Stimulated activated naive CD8-positive, alpha-beta T cell treated with anti-CD3 and anti-CD28 coated beads, Interleukin-15, amount 100 ng/mL, for 72 hours (primary cell): ENCODE results near the gene ARID3B.
A peak's percentile ranks its signal among the peaks of the same experiment; 100 is the strongest.
"Not testable (repeated sequence)": the region's sequence is repeated elsewhere in the genome, so short reads cannot be mapped to it uniquely, and the experiment has no call there.

Experiments
- ATAC-seq: fragments of 150-1000 bp; cut with Tn5 transposase; 2 replicates; pipeline ENCODE4 v1.10.0; 2021; ENCODE audit warnings: mild to moderate bottlenecking, moderate library complexity
- DNase-seq, 2 donors: peaks; one replicate each; pipeline ENCODE4 v3.0.0; 2021 to 2022
- H3K27ac Mint-ChIP-seq, 2 donors: one replicate each; pipeline ENCODE4 v1.8.0; 2022; ENCODE audit warnings: mild to moderate bottlenecking in 2 of 2, mixed read lengths in 2 of 2, moderate library complexity in 2 of 2
- H3K27me3 Mint-ChIP-seq: one replicate; pipeline ENCODE4 v1.8.0; 2022; ENCODE audit warnings: mixed read lengths
- H3K4me1 Mint-ChIP-seq: one replicate; pipeline ENCODE4 v1.8.0; 2022; ENCODE audit warnings: mild to moderate bottlenecking, mixed read lengths
- H3K4me3 Mint-ChIP-seq, 2 donors: one replicate each; pipeline ENCODE4 v1.8.0; 2022; ENCODE audit warnings: mild to moderate bottlenecking in 2 of 2, mixed read lengths in 2 of 2, moderate library complexity in 1 of 2
- H3K9me3 Mint-ChIP-seq, 2 donors: one replicate each; pipeline ENCODE4 v1.8.0; 2022; ENCODE audit warnings: mixed read lengths in 2 of 2

Gene ARID3B

GRCh38 chr15:74525309-74525708 lies 15.7 kb upstream of the ARID3B start:
- ATAC-seq (no peak), DNase-seq (no peak)
- H3K9me3 Mint-ChIP-seq = no peaks in the 10 kb centered on the region
- H3K4me1 Mint-ChIP-seq = no peaks in the 10 kb centered on the region
- no peak overlapping the region for H3K4me3 Mint-ChIP-seq
- no peak overlapping the region for H3K27ac Mint-ChIP-seq
- H3K27me3 Mint-ChIP-seq = no peaks in the 10 kb centered on the region

- Mint-ChIP-seq H3K27ac (peak overlapping the region in 1 of 2 donors; percentile 2), H3K4me1 (peaks cover 4% of the 10 kb centered on the region), H3K9me3 (no peaks in the 10 kb centered on the region), H3K27me3 (no peaks in the 10 kb centered on the region), H3K4me3 (no peak overlapping the region)
- ATAC-seq (peak; percentile 39), DNase-seq (no peak)
Observed at GRCh38 chr15:74525945-74526344, 15.1 kb upstream of the ARID3B start.

- no peaks in the 10 kb centered on the region for H3K27me3 Mint-ChIP-seq
- no peaks in the 10 kb centered on the region for H3K9me3 Mint-ChIP-seq
- no peak for DNase-seq
- H3K27ac Mint-ChIP-seq = no peak overlapping the region
- ATAC-seq = no peak
- no peak overlapping the region for H3K4me3 Mint-ChIP-seq
- H3K4me1 Mint-ChIP-seq = peaks cover 13% of the 10 kb centered on the region
Observed at GRCh38 chr15:74528876-74529275, 12.1 kb upstream of the ARID3B start.

- no peak overlapping the region for H3K4me3 Mint-ChIP-seq
- H3K27ac Mint-ChIP-seq = no peak overlapping the region
- H3K27me3 Mint-ChIP-seq = no peaks in the 10 kb centered on the region
- peaks cover 13% of the 10 kb centered on the region for H3K4me1 Mint-ChIP-seq
- no peaks in the 10 kb centered on the region for H3K9me3 Mint-ChIP-seq
- DNase-seq (no peak), ATAC-seq (no peak)
Observed at GRCh38 chr15:74529921-74530320, 11.1 kb upstream of the ARID3B start.

DNA sequence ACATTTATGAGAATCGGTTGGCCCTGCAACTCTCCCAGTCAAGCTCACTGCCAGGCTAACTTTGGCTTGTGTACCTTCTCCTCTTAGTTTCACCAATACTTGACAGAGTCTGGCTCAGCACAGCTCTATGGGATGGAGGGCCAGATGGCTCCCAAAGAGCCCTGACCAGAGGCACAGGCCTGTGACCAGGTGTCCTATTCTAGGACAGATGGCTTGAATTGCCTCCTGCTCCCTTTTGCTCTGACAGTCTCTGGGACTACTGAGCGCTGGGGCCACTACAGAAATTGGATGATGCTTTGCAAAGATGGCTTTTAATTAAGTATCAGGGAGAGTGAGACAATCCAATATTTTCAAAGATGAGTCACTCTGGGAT lies 10.3 kb upstream of the ARID3B start:
- no peak overlapping the region for H3K27ac Mint-ChIP-seq
- no peaks in the 10 kb centered on the region for H3K9me3 Mint-ChIP-seq

GRCh38 chr15:74531144-74531811 lies 9.7 kb upstream of the ARID3B start:
- ATAC-seq (no peak), DNase-seq (no peak)
- no peak overlapping the region for H3K4me3 Mint-ChIP-seq
- no peaks in the 10 kb centered on the region for H3K9me3 Mint-ChIP-seq
- no peaks in the 10 kb centered on the region for H3K27me3 Mint-ChIP-seq
- H3K27ac Mint-ChIP-seq = no peak overlapping the region
- H3K4me1 Mint-ChIP-seq = peaks cover 20% of the 10 kb centered on the region

More for the DNA sequence above, 10.3 kb upstream of the ARID3B start:
- H3K4me1 Mint-ChIP-seq = peaks cover 20% of the 10 kb centered on the region
- H3K4me3 Mint-ChIP-seq = no peak overlapping the region
- no peak for DNase-seq
- no peak for ATAC-seq
- no peaks in the 10 kb centered on the region for H3K27me3 Mint-ChIP-seq

GRCh38 chr15:74535388-74536084 lies 5.5 kb upstream of the ARID3B start:
- Mint-ChIP-seq H3K4me3 (no peak overlapping the region), H3K27me3 (no peaks in the 10 kb centered on the region), H3K9me3 (no peaks in the 10 kb centered on the region), H3K27ac (no peak overlapping the region), H3K4me1 (peaks cover 27% of the 10 kb centered on the region)
- peak; percentile 52 for ATAC-seq
- no peak for DNase-seq

DNA sequence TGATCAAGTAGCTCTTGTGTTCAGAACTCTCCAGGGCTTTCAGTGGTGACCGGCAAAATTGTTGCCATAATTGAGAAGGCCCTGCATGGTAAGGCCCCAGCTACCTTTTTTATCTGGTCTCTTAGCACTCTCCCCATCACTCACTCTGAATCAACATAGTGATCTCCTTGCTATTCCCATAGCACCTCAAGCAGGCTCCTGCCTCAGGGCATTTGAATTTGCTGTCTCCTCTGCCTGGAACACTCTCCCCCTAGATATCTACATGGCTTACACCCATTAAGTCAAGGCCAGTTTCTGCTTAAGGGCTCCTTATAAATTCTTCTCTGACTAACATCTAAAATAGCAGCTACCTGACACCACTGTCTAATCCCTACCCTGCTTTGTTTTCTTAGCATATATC lies 3.3 kb upstream of the ARID3B start:
- peaks cover 23% of the 10 kb centered on the region for H3K4me1 Mint-ChIP-seq
- H3K9me3 Mint-ChIP-seq = no peaks in the 10 kb centered on the region
- no peak for DNase-seq
- H3K4me3 Mint-ChIP-seq = no peak overlapping the region
- H3K27me3 Mint-ChIP-seq = no peaks in the 10 kb centered on the region
- no peak for ATAC-seq
- H3K27ac Mint-ChIP-seq = no peak overlapping the region

DNA sequence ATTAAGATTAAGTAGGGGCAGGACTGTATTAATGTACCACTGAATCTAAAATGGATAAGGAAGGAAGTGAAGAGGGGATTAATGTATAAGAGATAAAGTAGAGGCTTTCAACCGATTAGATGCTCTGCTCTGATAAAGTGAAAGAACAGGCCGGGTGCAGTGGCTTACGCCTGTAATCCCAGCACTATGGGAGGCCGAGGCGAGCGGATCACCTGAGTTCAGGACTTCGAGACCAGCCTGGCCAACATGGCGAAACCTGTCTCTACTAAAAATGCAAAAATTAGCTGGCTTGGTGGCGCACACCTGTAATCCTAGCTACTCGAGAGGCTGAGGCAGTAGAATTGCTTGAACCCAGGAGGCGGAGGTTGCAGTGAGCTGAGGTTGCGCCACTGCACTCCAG lies 1.5 kb upstream of the ARID3B start:
- not testable (repeated sequence) for ATAC-seq, H3K9me3 Mint-ChIP-seq, H3K27ac Mint-ChIP-seq, DNase-seq, H3K27me3 Mint-ChIP-seq
- H3K4me3 Mint-ChIP-seq = peak overlapping the region; percentile 56 to 68
- peaks cover 40% of the 10 kb centered on the region for H3K4me1 Mint-ChIP-seq

DNA sequence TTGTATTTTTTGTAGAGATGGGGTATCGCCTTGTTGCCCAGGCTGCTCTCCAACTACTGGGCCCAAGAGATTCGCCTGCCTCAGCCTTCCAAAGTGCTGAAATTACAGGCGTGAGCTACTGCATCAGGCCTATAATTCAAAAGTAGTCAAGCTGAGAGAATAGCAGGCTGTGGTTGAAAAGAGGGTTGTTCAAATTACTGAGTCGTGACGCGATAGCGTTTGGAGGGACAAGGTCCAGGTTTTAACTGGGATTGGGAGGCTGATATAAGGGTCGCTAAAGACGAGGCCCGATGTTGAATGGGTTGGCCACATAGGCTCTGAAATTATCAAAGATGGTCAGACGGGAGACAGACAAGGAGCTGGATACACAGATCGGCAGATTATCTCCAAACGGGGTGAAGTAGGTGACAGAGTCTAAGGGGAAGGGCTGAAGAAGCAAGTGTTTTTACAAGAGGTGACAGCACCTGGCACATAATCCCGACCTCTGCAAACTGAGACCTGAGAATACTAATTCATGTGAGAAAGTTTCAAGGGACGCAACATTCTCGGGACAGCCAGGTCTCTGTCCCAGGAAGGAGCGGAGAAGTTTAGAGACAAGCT lies 759 bp upstream of the ARID3B start:
- Mint-ChIP-seq H3K27me3 (no peaks in the 10 kb centered on the region), H3K9me3 (no peaks in the 10 kb centered on the region), H3K4me3 (peak overlapping the region; percentile 94 to 100), H3K4me1 (peaks cover 46% of the 10 kb centered on the region), H3K27ac (peak overlapping the region; percentile 95 to 96)
- ATAC-seq (no peak), DNase-seq (peak in 1 of 2 donors; percentile 10)

DNA sequence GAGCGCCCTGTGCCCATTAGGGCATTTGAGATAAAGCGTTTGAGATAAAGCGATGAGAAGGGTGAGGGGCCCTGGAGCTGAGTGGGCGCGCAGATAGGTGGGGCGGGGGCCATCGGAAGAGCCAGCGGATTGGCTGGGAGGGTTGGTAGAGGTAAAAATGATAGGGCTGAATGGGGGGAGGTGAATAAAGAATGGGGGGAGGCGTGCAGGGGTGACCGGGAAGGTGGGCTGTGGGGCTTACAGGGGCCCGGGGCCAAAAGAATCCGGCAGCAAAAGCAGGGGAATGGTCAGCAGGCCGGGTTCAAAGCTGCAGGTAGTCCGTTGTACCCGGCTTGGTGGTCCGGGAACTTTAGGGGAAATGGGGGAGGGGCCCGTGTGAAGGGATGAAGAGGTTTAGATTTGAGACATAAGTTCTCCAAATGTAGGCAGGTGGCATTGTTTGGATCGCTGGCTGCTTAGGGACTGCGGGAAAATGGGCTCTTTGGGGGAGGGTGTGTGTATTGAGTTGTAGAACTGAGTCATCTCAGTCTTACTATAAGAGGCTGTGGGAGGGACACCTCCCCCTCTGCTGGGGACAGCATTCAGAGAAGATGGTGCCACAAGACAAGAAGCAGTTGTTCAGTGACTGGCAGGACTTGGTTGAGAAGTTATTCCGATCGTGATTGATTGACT lies 610 bp downstream of the ARID3B start:
- H3K4me1 Mint-ChIP-seq = peaks cover 55% of the 10 kb centered on the region
- DNase-seq (peak; percentile 67 to 88), ATAC-seq (peak; percentile 72)
- no peaks in the 10 kb centered on the region for H3K27me3 Mint-ChIP-seq
- no peaks in the 10 kb centered on the region for H3K9me3 Mint-ChIP-seq
- H3K27ac Mint-ChIP-seq = peak overlapping the region; percentile 97 to 99
- peak overlapping the region; percentile 94 to 100 for H3K4me3 Mint-ChIP-seq

- Mint-ChIP-seq H3K9me3 (no peaks in the 10 kb centered on the region), H3K27me3 (no peaks in the 10 kb centered on the region), H3K27ac (peak overlapping the region; percentile 97 to 99), H3K4me1 (peaks cover 62% of the 10 kb centered on the region), H3K4me3 (peak overlapping the region; percentile 94 to 100)
- no peak for ATAC-seq
- no peak for DNase-seq
Observed at GRCh38 chr15:74542166-74543042, 1.4 kb downstream of the ARID3B start.

GRCh38 chr15:74543043-74543422 lies 2.0 kb downstream of the ARID3B start:
- Mint-ChIP-seq H3K27ac (no peak overlapping the region), H3K4me3 (peak overlapping the region; percentile 94 to 100), H3K9me3 (no peaks in the 10 kb centered on the region), H3K27me3 (no peaks in the 10 kb centered on the region), H3K4me1 (peaks cover 69% of the 10 kb centered on the region)
- DNase-seq (no peak), ATAC-seq (no peak)

DNA sequence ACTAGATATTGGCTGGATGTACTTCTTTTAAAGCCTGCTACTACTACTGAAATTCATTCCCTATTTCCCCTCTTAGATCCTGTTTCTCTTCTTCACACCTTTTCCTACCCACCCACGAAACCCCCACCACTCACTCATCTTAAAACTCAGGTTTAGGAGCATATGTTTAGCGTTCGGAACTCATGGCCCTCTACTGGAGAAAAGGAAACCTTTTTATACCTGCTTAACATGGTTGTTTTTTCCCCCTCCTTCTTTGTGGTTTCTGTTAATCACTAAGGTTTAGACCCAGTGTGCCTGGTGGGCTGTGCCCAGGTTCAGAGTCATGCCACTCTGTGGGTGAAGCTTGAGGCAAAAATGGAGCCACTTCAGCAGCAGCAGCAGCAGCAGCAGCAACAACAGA lies 2.6 kb downstream of the ARID3B start:
- H3K4me3 Mint-ChIP-seq = peak overlapping the region; percentile 94 to 100
- DNase-seq (peak; percentile 13 to 53), ATAC-seq (peak; percentile 23)
- peaks cover 74% of the 10 kb centered on the region for H3K4me1 Mint-ChIP-seq
- no peaks in the 10 kb centered on the region for H3K27me3 Mint-ChIP-seq
- H3K9me3 Mint-ChIP-seq = no peaks in the 10 kb centered on the region
- peak overlapping the region in 1 of 2 donors; percentile 84 for H3K27ac Mint-ChIP-seq

DNA sequence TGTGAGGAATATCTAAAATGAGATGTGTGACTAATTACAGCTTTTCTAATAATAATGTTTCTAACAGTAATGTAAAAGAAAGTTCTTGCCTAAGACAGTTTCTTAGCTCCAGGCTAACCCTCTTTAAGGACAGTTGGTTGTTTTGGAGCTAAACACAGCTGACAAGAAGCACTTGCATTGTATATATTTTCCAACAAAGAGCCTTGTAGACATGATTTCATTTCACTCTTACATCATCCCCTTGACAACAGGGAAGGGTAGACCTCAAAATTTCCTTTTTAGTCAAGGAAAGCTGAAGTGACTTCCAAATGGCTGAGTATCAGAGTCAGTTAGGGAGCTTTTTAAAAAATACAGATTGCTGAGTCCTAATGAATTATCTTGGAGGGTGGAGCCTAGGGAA lies 4.1 kb downstream of the ARID3B start:
- Mint-ChIP-seq H3K27me3 (no peaks in the 10 kb centered on the region), H3K9me3 (no peaks in the 10 kb centered on the region), H3K4me3 (peak overlapping the region; percentile 57 to 72), H3K4me1 (peaks cover 82% of the 10 kb centered on the region), H3K27ac (no peak overlapping the region)
- ATAC-seq (no peak), DNase-seq (no peak)
